ENCODE measurements around the gene SPAG6.

The SPAG6 gene

GRCh38 chr10:22464966-22465629 lies 119.8 kb downstream of the SPAG6 start:
- no peak for DNase-seq

DNA sequence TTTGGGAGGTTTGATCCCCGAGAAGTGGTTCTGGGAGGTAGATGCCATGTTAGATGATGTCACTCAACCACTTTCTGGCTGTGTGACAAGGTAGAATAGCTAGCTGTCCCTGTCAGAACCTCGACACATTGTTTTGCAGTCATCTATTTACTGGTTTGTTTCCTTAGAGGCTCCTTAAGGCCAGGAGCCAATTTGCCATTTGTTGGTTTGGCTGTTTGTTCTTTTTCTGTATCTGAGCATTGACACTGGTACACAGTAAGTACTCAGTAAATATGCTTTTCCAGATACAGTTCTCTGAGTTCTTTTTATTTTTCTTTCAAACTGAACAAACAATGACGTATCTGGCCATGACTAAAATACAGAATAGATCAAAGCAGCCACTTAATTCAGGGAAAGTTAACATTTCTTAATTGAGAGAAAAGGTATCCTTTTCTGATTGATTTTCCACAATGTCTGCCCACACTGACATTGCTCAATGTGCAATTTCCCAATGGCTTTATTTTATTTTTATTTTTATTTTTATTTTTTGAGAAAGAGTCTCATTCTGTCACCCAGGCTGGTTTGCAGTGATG lies 121.6 kb downstream of the SPAG6 start:
- no peak for DNase-seq
